Measurements from ENCODE around the gene FAM43A. TPM values are rescaled to one million over a fixed set of nuclear protein-coding genes. Genes with fewer than 3 reads are reported as not detected.

Gene FAM43A
- total and polyA plus RNA-seq, 2 of the 4 experiments (the other 2 are of a cell fraction), result 3.0 to 11.5 TPM

DNA sequence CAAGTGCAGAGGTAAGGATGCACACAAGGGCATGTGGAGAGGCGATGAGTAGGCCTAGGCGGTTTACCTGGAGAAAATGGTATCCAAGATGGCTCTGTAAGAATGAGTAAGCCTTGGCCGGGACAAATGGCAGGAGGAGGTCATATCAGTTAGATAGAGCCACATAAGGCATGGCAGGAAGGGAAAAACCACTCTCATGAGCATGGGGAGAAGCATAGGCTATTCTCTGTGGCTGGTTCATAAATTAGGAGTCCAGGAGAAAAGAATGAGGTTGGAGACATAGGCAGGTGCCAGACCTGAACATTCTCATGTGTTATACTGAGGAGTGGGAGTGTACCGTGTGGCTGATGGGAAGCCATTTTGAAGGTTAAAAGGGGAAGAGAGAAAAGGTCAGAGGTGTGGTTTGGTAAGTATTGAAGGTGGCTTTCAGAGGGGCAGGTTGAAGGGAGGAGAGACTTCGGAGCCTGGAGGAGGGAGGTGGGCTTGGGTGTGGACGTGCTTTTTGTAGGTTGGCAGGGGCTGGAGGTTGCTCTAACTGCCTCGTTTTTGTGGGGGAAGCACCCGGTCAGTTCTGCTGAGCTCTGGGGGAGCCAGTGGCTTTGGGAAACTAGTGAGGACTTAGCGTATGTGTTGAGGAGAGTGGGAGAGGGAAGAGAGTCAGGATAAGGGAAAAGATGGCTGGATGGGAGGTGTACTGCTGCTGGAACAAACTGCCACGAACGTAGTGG, 4.6 kb upstream of the FAM43A start:
- Histone ChIP-seq H2AFZ (replicated peaks; ENCODE audit: low read length, poor library complexity) (peak overlapping the region; percentile 29), H3K27ac (ENCODE audit: insufficient read depth, low read length) (no peak overlapping the region), H2AK5ac (ENCODE audit: low read depth, low read length) (0 out of 2 replicates have a peak overlapping the region, but pooled peaks have one; percentile 9), H3K23ac (ENCODE audit: low read depth, low read length) (no peak overlapping the region), H2BK5ac (ENCODE audit: low read depth, low read length, poor library complexity, severe bottlenecking) (no peak overlapping the region), H2BK120ac (ENCODE audit: low read depth, low read length) (no peak overlapping the region), H3K9me3 (ENCODE audit: control insufficient read depth, insufficient read depth, low read length) (no peaks in the 10 kb centered on the region), H2AK9ac (replicated peaks; ENCODE audit: low read depth, low read length, poor library complexity) (no peak overlapping the region), H3K9ac (ENCODE audit: low read depth, low read length) (no peak overlapping the region), H3K4ac (ENCODE audit: low read depth, low read length) (no peak overlapping the region), H4K20me1 (ENCODE audit: insufficient read depth, low read length) (peaks cover 3% of the 10 kb centered on the region; the same call in 1 of the 2 replicates), H4K8ac (ENCODE audit: low read depth in 2 of 2, low read length in 2 of 2) (no peak overlapping the region), H4K91ac (ENCODE audit: insufficient read depth, low read depth, low read length) (no peak overlapping the region), H3K36me3 (ENCODE audit: control insufficient read depth, insufficient read depth, low read length) (no peaks in the 10 kb centered on the region), H3K27me3 (ENCODE audit: control insufficient read depth, insufficient read depth, low read length) (no peaks in the 10 kb centered on the region; the same call in 1 of the 2 replicates), H3K18ac (ENCODE audit: low read depth, low read length) (no peak overlapping the region), H3K14ac (replicated peaks; ENCODE audit: low read depth, low read length) (no peak overlapping the region), H3K56ac (ENCODE audit: extremely low read depth, insufficient read depth, low read length) (no peak overlapping the region), H2BK20ac (ENCODE audit: low read depth, low read length) (no peak overlapping the region), H3K4me2 (ENCODE audit: low read depth, low read length) (no peak overlapping the region), H3K4me3 (ENCODE audit: insufficient read depth, low read depth, low read length) (no peak overlapping the region), H3K9me1 (ENCODE audit: insufficient read depth, low read length) (0 out of 2 replicates have a peak, but pooled peaks cover 4% of the 10 kb centered on the region), H4K5ac (ENCODE audit: low read depth, low read length) (no peak overlapping the region), H3K4me1 (ENCODE audit: control insufficient read depth, insufficient read depth, low read length) (peaks cover 5% of the 10 kb centered on the region), H3K79me1 (ENCODE audit: low read depth in 1 of 2, low read length in 2 of 2) (peaks cover 0 to under 1% of the 10 kb centered on the region in 2 experiments; a peak in 1 of 4 replicates), H2BK15ac (ENCODE audit: low read depth, low read length) (no peak overlapping the region)
- ChIA-PET CTCF (interaction anchor here (2.7 kb wide), 1 partner anchor 589 kb away, joined by 24 read pairs; the partner anchor contains the start of gene XXYLT1), POLR2A (ENCODE audit: unreplicated experiment) (no interaction called here)
- ATAC-seq (ENCODE audit: low read depth), result no peak
- intact Hi-C loops (cut with micrococcal nuclease) (no loop called here), dilution Hi-C loops (cut with HindIII; ENCODE audit: low sequenced_read_pairs, unreplicated experiment) (no loop called here), in situ Hi-C loops (cut with MboI; ENCODE audit: low sequenced_read_pairs) (no loop called here)
- no TSS peak for BruUV-seq (replicated peaks)
- no peak for DNase-seq
- TF ChIP-seq RCOR1 (IDR thresholded peaks at IDR 0.05; ENCODE audit: insufficient replicate concordance, low read length) (no peak), MAFK (IDR thresholded peaks at IDR 0.05; ENCODE audit: low read depth, low read length) (no peak), CHD1 (IDR thresholded peaks at IDR 0.05; ENCODE audit: low read depth, low read length) (no peak), CTCF (conservative IDR thresholded peaks at IDR 0.05; ENCODE audit: low read depth, low read length) (no peak), MXI1 (IDR thresholded peaks at IDR 0.05; ENCODE audit: borderline replicate concordance, low read depth, low read length) (no peak), SMC3 (IDR thresholded peaks at IDR 0.05; ENCODE audit: low read depth, low read length) (no peak), MAZ (IDR thresholded peaks at IDR 0.05; ENCODE audit: borderline replicate concordance, low read depth, low read length) (no peak), BHLHE40 (IDR thresholded peaks at IDR 0.05; ENCODE audit: low read depth, low read length) (no peak), CEBPB (IDR thresholded peaks at IDR 0.05; ENCODE audit: low read depth, low read length) (no peak), POLR2A (IDR thresholded peaks at IDR 0.05; ENCODE audit: low read depth, low read length) (no peak), RAD21 (IDR thresholded peaks at IDR 0.05; ENCODE audit: low read length) (no peak)
- whole genome bisulfite sequencing, 2 experiments (ENCODE audit: extremely low coverage in 2 of 2, insufficient read length in 1 of 2), result 47% methylated on average over 5 of the region's 11 CpGs; no CpG with 5 or more reads in 1 of the 2 experiments

Data from IMR-90 (cell line).